GM18868 (cell line): ENCODE results near the gene CCDC12.

Experiments used
- ATAC-seq: cut with Tn5 transposase; IDR thresholded peaks from one replicate; pipeline ENCODE4 v1.9.1; 2021; ENCODE audit warnings: mild to moderate bottlenecking, moderate library complexity; ENCODE audit not compliant: unreplicated experiment

CCDC12 gene

GRCh38 chr3:46997453-46998091 lies 21.0 kb upstream of the CCDC12 start:
- no peak for ATAC-seq

- ATAC-seq = no peak
Measured at GRCh38 chr3:46996689-46997452, 20.3 kb upstream of the CCDC12 start.

GRCh38 chr3:46995901-46996562 lies 19.5 kb upstream of the CCDC12 start:
- no peak for ATAC-seq

GRCh38 chr3:46994801-46995731 lies 18.5 kb upstream of the CCDC12 start:
- ATAC-seq = no peak

- ATAC-seq = no peak
Measured at GRCh38 chr3:46993986-46994385, 17.4 kb upstream of the CCDC12 start.

GRCh38 chr3:46993292-46993691 lies 16.7 kb upstream of the CCDC12 start:
- no peak for ATAC-seq

GRCh38 chr3:46992231-46992630 lies 15.7 kb upstream of the CCDC12 start:
- no peak for ATAC-seq

GRCh38 chr3:46991406-46992165 lies 15.0 kb upstream of the CCDC12 start:
- ATAC-seq = no peak

- peak; percentile 50 for ATAC-seq
Measured at GRCh38 chr3:46990573-46991374, 14.2 kb upstream of the CCDC12 start.

- ATAC-seq = no peak
Measured at GRCh38 chr3:46989146-46989810, 12.7 kb upstream of the CCDC12 start.

- ATAC-seq = no peak
Measured at GRCh38 chr3:46988616-46989015, 12.1 kb upstream of the CCDC12 start.

- ATAC-seq = peak; percentile 74
Measured at GRCh38 chr3:46987743-46988401, 11.3 kb upstream of the CCDC12 start.

GRCh38 chr3:46987319-46987742 lies 10.8 kb upstream of the CCDC12 start:
- peak; percentile 2 for ATAC-seq

- no peak for ATAC-seq
Measured at GRCh38 chr3:46986782-46987310, 10.3 kb upstream of the CCDC12 start.

- ATAC-seq = no peak
Measured at GRCh38 chr3:46986055-46986730, 9.6 kb upstream of the CCDC12 start.

GRCh38 chr3:46985588-46985987 lies 9.0 kb upstream of the CCDC12 start:
- no peak for ATAC-seq
